ENCODE data around the gene SMIM45.

The SMIM45 gene

DNA sequence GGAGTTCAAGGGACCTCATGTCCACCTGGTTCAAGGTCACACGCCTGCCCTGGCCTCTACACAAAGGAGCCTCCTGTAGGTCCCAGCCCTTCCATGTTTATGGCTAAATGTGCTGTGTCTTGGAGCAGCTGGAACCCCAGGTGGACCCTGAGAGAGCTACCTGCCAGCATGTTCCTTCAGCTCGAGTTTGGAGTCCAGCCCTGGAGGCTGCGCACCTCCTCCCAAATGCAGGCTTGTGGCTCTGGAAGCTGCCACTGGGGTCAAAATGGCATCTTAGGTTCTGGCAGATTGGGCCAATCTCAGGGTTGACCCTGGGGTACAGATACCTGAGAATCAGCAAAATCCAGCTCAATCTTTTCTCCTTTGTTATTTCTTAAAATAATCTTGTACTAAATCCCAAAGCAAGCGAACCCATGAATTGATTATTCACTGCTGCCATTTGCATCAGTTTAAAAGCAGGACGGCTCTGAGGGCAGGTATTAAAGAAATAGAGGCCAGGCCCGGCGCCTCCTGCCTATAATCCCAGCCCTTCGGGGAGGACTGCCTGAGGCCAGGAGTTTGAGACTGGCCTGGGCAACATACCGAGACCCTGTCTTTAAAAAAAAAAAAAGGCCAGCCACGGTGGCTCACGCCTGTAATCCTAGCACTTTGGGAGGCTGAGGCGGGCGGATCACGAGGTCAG is 28.2 kb upstream of the SMIM45 start:
- H3K36me3 ChIP-seq (ENCODE audit: control insufficient read depth in 2 of 2, insufficient read depth in 2 of 2, low read length in 1 of 2), result no peaks in the 10 kb centered on the region
- H3K27me3 ChIP-seq (ENCODE audit: control insufficient read depth in 1 of 2, insufficient read depth in 2 of 2, low read length in 2 of 2), result peaks cover 0 to 9% of the 10 kb centered on the region in 2 donors
- WGBS, 2 donors, result 86 to 87% methylated on average over 14 of the region's 14 CpGs
- no peak overlapping the region for H3K27ac ChIP-seq (ENCODE audit: low read depth in 2 of 2, low read length in 1 of 2)
- H3K4me3 ChIP-seq (ENCODE audit: low read depth in 1 of 2, low read length in 2 of 2), result no peak overlapping the region
- H3K4me1 ChIP-seq (ENCODE audit: control insufficient read depth in 2 of 2, insufficient read depth in 2 of 2, low read length in 1 of 2), result peaks cover 5 to 9% of the 10 kb centered on the region in 2 donors
- H3K9me3 ChIP-seq (ENCODE audit: control insufficient read depth in 2 of 2, insufficient read depth in 1 of 2, low read depth in 1 of 2, low read length in 1 of 2), result no peaks in the 10 kb centered on the region

DNA sequence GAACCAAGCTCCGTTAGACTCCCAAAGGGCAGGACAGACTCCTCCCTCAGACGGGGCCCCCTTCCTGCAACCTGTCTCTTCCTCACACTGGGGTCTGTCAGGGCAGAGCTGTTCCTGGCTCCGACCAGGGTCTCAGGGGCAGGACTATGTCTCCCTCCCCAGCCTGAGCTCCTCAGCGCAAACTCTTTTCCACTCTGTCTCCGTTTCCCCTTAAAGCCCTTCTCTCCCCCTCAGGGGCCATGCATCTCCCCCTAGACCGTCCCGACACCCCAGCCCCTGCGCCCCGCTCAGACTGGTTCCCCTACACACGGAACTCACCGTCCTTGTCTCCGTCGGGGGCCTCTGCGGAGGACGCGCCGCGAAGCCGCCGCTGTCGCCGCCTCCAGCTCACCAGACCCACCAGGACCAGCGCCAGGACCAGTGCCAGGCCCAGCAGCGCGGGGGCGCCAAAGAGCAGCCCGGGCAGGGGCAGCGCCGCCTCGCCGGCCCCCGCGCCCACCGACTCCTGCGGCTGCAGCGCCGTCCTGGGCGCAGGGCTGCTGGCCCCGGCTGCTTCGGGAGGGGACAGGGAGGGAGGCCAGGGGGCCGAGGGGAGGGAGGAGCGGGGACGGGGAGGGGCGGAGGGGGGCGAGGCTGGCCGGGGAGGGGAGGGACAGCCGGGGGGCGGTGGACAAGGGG is 26.0 kb upstream of the SMIM45 start:
- Histone ChIP-seq H3K27me3 (ENCODE audit: control insufficient read depth in 1 of 2, insufficient read depth in 2 of 2, low read length in 2 of 2) (peaks cover 0 to 9% of the 10 kb centered on the region in 2 donors), H3K4me3 (ENCODE audit: low read depth in 1 of 2, low read length in 2 of 2) (peak overlapping the region; percentile 50 to 52), H3K4me1 (ENCODE audit: control insufficient read depth in 2 of 2, insufficient read depth in 2 of 2, low read length in 1 of 2) (peaks cover 0 to 5% of the 10 kb centered on the region in 2 donors), H3K9me3 (ENCODE audit: control insufficient read depth in 2 of 2, insufficient read depth in 1 of 2, low read depth in 1 of 2, low read length in 1 of 2) (no peaks in the 10 kb centered on the region), H3K27ac (ENCODE audit: low read depth in 2 of 2, low read length in 1 of 2) (no peak overlapping the region), H3K36me3 (ENCODE audit: control insufficient read depth in 2 of 2, insufficient read depth in 2 of 2, low read length in 1 of 2) (no peaks in the 10 kb centered on the region)
- 5 to 7% methylated on average over 33 to 46 of the region's 48 CpGs for WGBS, 2 donors

DNA sequence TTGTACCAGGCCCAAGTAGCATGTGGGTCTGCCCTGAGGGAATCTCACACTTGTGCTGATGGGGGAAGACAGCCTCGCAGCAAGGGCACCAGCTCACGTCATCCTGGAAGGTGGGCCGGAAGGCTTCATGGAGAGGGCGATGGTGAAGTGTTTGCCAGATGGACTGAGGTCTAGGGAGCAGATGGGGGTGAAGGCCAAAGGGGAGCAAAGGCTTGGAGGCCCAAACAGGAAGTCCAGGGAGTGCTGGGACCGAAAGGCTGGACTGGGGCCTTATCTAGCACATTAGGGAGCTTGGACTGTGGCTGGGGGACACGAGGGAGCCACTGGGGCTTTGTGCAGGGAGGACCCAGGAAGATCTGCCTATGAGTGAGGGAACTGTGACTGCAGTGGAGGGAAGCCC is 24.1 kb upstream of the SMIM45 start:
- Histone ChIP-seq H3K4me1 (ENCODE audit: control insufficient read depth in 2 of 2, insufficient read depth in 2 of 2, low read length in 1 of 2) (peaks cover 0 to 5% of the 10 kb centered on the region in 2 donors), H3K9me3 (ENCODE audit: control insufficient read depth in 2 of 2, insufficient read depth in 1 of 2, low read depth in 1 of 2, low read length in 1 of 2) (no peaks in the 10 kb centered on the region), H3K36me3 (ENCODE audit: control insufficient read depth in 2 of 2, insufficient read depth in 2 of 2, low read length in 1 of 2) (no peaks in the 10 kb centered on the region), H3K27ac (ENCODE audit: low read depth in 2 of 2, low read length in 1 of 2) (no peak overlapping the region), H3K4me3 (ENCODE audit: low read depth in 1 of 2, low read length in 2 of 2) (no peak overlapping the region), H3K27me3 (ENCODE audit: control insufficient read depth in 1 of 2, insufficient read depth in 2 of 2, low read length in 2 of 2) (peaks cover 0 to 9% of the 10 kb centered on the region in 2 donors)
- WGBS, 2 donors, result 74 to 84% methylated on average over 6 of the region's 6 CpGs

DNA sequence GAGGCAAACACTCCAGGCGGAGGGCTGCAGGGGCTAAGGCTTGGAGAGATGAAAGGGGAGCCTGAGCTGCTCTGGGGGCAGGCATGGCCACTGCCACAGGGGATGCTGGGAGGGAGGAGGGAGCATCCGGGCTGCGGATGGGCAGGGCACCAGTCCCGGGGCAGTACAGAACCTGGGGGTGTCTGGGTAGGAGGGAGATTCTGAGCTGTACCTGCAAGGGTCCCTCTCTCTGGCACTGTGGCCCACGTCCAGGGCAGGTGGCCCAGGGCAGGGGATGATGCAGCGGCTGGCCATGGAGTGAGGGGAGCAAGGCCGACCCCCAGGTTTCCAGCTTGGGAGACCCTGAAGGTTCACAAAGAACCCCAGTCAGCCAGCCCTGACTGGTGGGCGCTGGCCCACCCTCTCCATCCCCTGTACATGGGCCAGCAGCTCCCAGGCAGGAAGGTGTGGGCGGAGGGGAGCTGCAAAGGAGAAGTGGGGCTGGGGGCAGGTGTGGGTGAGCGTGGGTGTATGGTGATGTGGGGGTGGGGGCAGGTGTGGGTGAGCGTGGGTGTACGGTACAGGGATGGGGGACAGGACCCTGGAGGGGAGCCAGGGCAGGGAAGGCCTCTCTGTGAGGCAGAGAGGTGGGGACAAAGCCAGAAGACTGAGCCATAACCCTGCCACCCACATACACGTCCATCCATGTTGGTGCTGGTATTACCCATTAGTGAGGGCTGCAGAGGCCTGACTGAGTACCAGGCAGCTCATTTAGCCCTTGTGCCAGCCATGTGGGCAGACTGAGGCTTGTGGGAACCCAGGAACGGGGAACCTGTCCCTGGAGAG is 23.1 kb upstream of the SMIM45 start:
- peaks cover 0 to 5% of the 10 kb centered on the region in 2 donors for H3K4me1 ChIP-seq (ENCODE audit: control insufficient read depth in 2 of 2, insufficient read depth in 2 of 2, low read length in 1 of 2)
- WGBS, 2 donors, result 65 to 69% methylated on average over 14 of the region's 14 CpGs

DNA sequence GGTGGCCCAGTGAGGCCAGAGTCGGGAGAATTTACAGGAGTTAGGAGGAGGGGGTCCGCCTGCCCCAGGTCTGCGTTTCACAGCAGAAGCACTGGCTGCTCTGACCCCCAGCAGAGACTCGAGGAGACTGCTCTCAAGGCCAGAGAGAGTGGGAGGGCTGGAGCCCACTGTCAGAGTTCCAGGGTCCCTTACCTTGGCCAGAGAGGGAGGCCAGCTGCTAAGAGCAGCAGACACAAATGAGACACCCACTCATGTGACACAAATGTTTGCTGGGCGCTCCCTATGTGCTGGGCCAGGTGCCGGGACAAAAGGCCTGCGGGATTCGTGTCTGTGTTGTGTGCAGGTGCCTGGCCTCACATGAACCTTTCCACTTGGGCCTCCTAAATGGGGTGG is 22.5 kb upstream of the SMIM45 start:
- no peak overlapping the region for H3K27ac ChIP-seq (ENCODE audit: low read depth in 2 of 2, low read length in 1 of 2)
- no peaks in the 10 kb centered on the region for H3K36me3 ChIP-seq (ENCODE audit: control insufficient read depth in 2 of 2, insufficient read depth in 2 of 2, low read length in 1 of 2)
- H3K9me3 ChIP-seq (ENCODE audit: control insufficient read depth in 2 of 2, insufficient read depth in 1 of 2, low read depth in 1 of 2, low read length in 1 of 2), result no peaks in the 10 kb centered on the region
- no peak overlapping the region for H3K4me3 ChIP-seq (ENCODE audit: low read depth in 1 of 2, low read length in 2 of 2)
- H3K27me3 ChIP-seq (ENCODE audit: control insufficient read depth in 1 of 2, insufficient read depth in 2 of 2, low read length in 2 of 2), result peaks cover 0 to 9% of the 10 kb centered on the region in 2 donors
- WGBS, 2 donors, result 73 to 80% methylated on average over 8 of the region's 8 CpGs
- H3K4me1 ChIP-seq (ENCODE audit: control insufficient read depth in 2 of 2, insufficient read depth in 2 of 2, low read length in 1 of 2), result peaks cover 0 to 5% of the 10 kb centered on the region in 2 donors

More for the DNA sequence above, 23.1 kb upstream of the SMIM45 start:
- H3K9me3 ChIP-seq (ENCODE audit: control insufficient read depth in 2 of 2, insufficient read depth in 1 of 2, low read depth in 1 of 2, low read length in 1 of 2), result no peaks in the 10 kb centered on the region
- no peaks in the 10 kb centered on the region for H3K36me3 ChIP-seq (ENCODE audit: control insufficient read depth in 2 of 2, insufficient read depth in 2 of 2, low read length in 1 of 2)
- peaks cover 0 to 9% of the 10 kb centered on the region in 2 donors for H3K27me3 ChIP-seq (ENCODE audit: control insufficient read depth in 1 of 2, insufficient read depth in 2 of 2, low read length in 2 of 2)
- no peak overlapping the region for H3K4me3 ChIP-seq (ENCODE audit: low read depth in 1 of 2, low read length in 2 of 2)
- no peak overlapping the region for H3K27ac ChIP-seq (ENCODE audit: low read depth in 2 of 2, low read length in 1 of 2)

DNA sequence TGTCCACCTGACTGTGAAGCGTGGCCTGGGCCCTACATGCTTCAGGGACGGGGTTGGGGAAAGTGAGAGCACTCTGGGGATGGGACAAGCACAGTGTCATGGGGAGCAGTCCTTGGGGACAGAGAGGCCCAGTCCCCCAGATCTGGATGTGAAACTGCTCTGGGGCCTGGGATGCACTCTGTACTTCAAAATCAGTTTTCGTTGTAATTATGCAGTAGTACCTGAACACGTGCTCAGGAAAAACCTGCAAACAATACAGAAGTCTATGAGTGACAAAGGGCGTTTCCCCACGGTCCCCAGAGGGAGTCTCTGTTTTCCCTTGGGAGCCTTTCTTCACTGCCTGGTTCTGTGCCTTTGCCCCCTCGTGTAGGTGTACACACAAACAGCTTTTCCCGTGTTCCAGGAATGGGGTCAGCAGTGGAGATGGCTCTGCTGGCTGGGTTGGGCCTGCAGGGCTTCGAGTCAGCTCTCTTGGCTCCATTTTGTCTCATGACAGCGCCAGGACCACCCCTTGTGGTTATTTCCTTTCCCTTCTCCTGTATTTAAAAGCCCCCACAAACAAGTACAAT is 20.2 kb upstream of the SMIM45 start:
- H3K9me3 ChIP-seq (ENCODE audit: control insufficient read depth in 2 of 2, insufficient read depth in 1 of 2, low read depth in 1 of 2, low read length in 1 of 2), result no peaks in the 10 kb centered on the region
- no peak overlapping the region for H3K4me3 ChIP-seq (ENCODE audit: low read depth in 1 of 2, low read length in 2 of 2)
- no peaks in the 10 kb centered on the region for H3K27me3 ChIP-seq (ENCODE audit: control insufficient read depth in 1 of 2, insufficient read depth in 2 of 2, low read length in 2 of 2)
- no peak overlapping the region for H3K27ac ChIP-seq (ENCODE audit: low read depth in 2 of 2, low read length in 1 of 2)
- no peaks in the 10 kb centered on the region for H3K4me1 ChIP-seq (ENCODE audit: control insufficient read depth in 2 of 2, insufficient read depth in 2 of 2, low read length in 1 of 2)
- H3K36me3 ChIP-seq (ENCODE audit: control insufficient read depth in 2 of 2, insufficient read depth in 2 of 2, low read length in 1 of 2), result no peaks in the 10 kb centered on the region
- 73 to 76% methylated on average over 10 of the region's 10 CpGs for WGBS, 2 donors

DNA sequence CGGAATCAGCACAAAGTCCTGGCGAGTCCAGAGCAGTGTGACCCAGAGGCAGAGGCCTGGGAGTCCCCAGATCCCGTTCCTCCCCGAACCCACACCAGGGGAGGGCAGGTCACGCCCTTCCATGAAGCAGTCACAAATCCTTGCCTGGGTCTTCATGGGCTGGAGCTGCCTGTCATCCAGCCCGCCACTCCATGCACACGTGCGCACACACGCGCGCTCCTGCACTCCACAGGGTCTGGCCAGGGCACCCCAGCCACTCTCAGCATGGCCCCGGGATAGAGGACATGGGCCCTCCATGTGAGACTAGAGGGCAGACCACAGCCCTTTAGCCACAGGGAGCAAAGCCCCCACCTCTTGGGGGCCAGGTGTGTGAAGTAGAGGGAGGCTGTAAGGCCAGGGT is 19.6 kb upstream of the SMIM45 start:
- no peaks in the 10 kb centered on the region for H3K36me3 ChIP-seq (ENCODE audit: control insufficient read depth in 2 of 2, insufficient read depth in 2 of 2, low read length in 1 of 2)
- H3K9me3 ChIP-seq (ENCODE audit: control insufficient read depth in 2 of 2, insufficient read depth in 1 of 2, low read depth in 1 of 2, low read length in 1 of 2), result no peaks in the 10 kb centered on the region
- WGBS, 2 donors, result 94% methylated on average over 12 of the region's 12 CpGs
- no peak overlapping the region for H3K27ac ChIP-seq (ENCODE audit: low read depth in 2 of 2, low read length in 1 of 2)
- no peaks in the 10 kb centered on the region for H3K27me3 ChIP-seq (ENCODE audit: control insufficient read depth in 1 of 2, insufficient read depth in 2 of 2, low read length in 2 of 2)
- no peak overlapping the region for H3K4me3 ChIP-seq (ENCODE audit: low read depth in 1 of 2, low read length in 2 of 2)
- no peaks in the 10 kb centered on the region for H3K4me1 ChIP-seq (ENCODE audit: control insufficient read depth in 2 of 2, insufficient read depth in 2 of 2, low read length in 1 of 2)

DNA sequence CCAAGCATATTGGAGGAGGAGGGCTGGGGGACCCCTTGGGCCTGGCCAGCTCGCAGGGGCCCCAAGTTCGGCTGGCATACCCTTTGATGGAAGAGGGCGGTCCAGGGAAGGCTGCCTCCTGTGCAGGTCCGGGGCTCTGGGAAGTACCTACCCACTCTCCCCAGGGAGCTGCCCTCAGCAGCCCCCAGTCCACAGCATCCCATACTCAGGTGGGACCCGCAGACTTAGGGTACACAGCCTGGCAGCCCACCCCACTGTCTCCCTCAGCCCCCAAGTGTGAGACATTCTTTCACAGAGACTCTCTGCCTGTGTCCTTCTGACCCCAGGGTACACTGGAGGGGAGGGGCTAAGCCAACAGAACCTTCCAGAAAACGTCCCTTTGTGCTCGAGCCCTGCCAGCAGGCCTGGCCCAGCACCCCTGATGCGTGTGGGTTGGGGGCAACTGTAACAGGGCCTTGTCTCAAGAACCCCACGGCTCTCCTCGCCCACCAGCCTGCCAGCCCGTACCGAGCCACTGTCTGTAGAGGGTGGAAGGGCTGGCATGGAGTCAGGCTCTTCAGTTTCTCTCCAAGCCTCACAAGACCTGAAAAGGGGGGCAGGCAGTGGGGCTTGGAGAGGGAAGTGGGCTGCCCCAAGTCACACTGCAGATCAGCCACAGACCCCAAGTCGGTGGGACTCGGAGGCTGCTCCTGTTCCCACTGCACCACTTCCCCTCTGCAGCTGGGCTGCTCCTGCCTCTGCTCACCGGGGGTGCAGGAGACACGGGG is 18.4 kb upstream of the SMIM45 start:
- Histone ChIP-seq H3K9me3 (ENCODE audit: control insufficient read depth in 2 of 2, insufficient read depth in 1 of 2, low read depth in 1 of 2, low read length in 1 of 2) (no peaks in the 10 kb centered on the region), H3K36me3 (ENCODE audit: control insufficient read depth in 2 of 2, insufficient read depth in 2 of 2, low read length in 1 of 2) (no peaks in the 10 kb centered on the region), H3K4me1 (ENCODE audit: control insufficient read depth in 2 of 2, insufficient read depth in 2 of 2, low read length in 1 of 2) (peaks cover 0 to 2% of the 10 kb centered on the region in 2 donors), H3K27ac (ENCODE audit: low read depth in 2 of 2, low read length in 1 of 2) (no peak overlapping the region), H3K4me3 (ENCODE audit: low read depth in 1 of 2, low read length in 2 of 2) (no peak overlapping the region), H3K27me3 (ENCODE audit: control insufficient read depth in 1 of 2, insufficient read depth in 2 of 2, low read length in 2 of 2) (no peaks in the 10 kb centered on the region)
- 78 to 84% methylated on average over 13 to 16 of the region's 16 CpGs for WGBS, 2 donors

Data from esophagus (tissue), 2 donors.